A673 (cell line): ENCODE results near the gene B3GLCT. TPM values are rescaled to one million over a fixed set of nuclear protein-coding genes. Genes with fewer than 3 reads are reported as not detected.

Experiments
- BruUV-seq: library from RNA; stranded (reverse); fragments of 400-500 nt; replicated peaks from 2 replicates; lab custom pipeline; 2021; lab: Mats Ljungman, UMichigan
- CTCF ChIA-PET: fragments of 300-600 bp; sonication (Branson Sonifier 250); formaldehyde crosslinking; loops from one replicate; lab custom pipeline; 2022; ENCODE audit warnings: antibody characterized with exemption; lab: Charles Lee
- POLR2A ChIA-PET: fragments of 300-600 bp; sonication (Branson Sonifier 250); formaldehyde crosslinking; loops from one replicate; lab custom pipeline; 2022; ENCODE audit warnings: antibody characterized with exemption; ENCODE audit not compliant: low non-redundant PET; lab: Charles Lee
- DNase-seq: peaks from one replicate; pipeline ENCODE4 v3.0.0-alpha.2; 2015; ENCODE audit warnings: low spot score
- H3K27ac ChIP-seq: fragments of 200-600 bp; sonication (generic); 2 replicates; pipeline ENCODE4 v1.5.1; 2016; ENCODE audit warnings: mixed run types, low read depth, mild to moderate bottlenecking, mixed read lengths, antibody characterized with exemption, low read length; ENCODE audit not compliant: poor library complexity, severe bottlenecking
- H3K27me3 ChIP-seq: fragments of 200-600 bp; sonication (generic); replicated peaks from 2 replicates; pipeline ENCODE4 v1.6.1; 2017; ENCODE audit warnings: mixed run types, low read depth, mild to moderate bottlenecking, mixed read lengths, antibody characterized with exemption, low read length; ENCODE audit not compliant: insufficient read depth, poor library complexity
- H3K36me3 ChIP-seq: fragments of 200-600 bp; sonication (generic); 2 replicates; pipeline ENCODE4 v1.6.1; 2016; ENCODE audit warnings: mixed run types, mild to moderate bottlenecking, mixed read lengths, antibody characterized with exemption, low read length; ENCODE audit not compliant: insufficient read depth, poor library complexity, severe bottlenecking
- H3K4me1 ChIP-seq: fragments of 200-600 bp; sonication (generic); 2 replicates; pipeline ENCODE4 v1.6.1; 2017; ENCODE audit warnings: mixed run types, mild to moderate bottlenecking, mixed read lengths, antibody characterized with exemption, low read length; ENCODE audit not compliant: insufficient read depth, poor library complexity, severe bottlenecking
- H3K4me3 ChIP-seq: fragments of 200-600 bp; sonication (generic); 2 replicates; pipeline ENCODE4 v1.5.1; 2016; ENCODE audit warnings: low read depth, mixed run types, mild to moderate bottlenecking, mixed read lengths, low read length; ENCODE audit not compliant: poor library complexity, severe bottlenecking
- H3K9me3 ChIP-seq: fragments of 200-600 bp; sonication (generic); 2 replicates; pipeline ENCODE4 v1.6.1; 2016; ENCODE audit warnings: mixed run types, low read depth, mild to moderate bottlenecking, mixed read lengths, antibody characterized with exemption, low read length; ENCODE audit not compliant: poor library complexity, severe bottlenecking
- CTCF ChIP-seq: fragments of 300-800, 200-600 bp; sonication (generic); conservative IDR thresholded peaks from 2 replicates; pipeline ENCODE4 v1.5.1; 2017; ENCODE audit warnings: low read depth, mild to moderate bottlenecking, antibody characterized with exemption, low read length, moderate library complexity, mixed read lengths
- EZH2 ChIP-seq: fragments of 200-600 bp; sonication (generic); IDR thresholded peaks from 2 replicates; pipeline ENCODE4 v1.6.1; 2017; ENCODE audit warnings: borderline replicate concordance, low read depth, mild to moderate bottlenecking, mixed read lengths, antibody characterized with exemption, low read length; ENCODE audit not compliant: poor library complexity, severe bottlenecking
- intact Hi-C: fragments of 100-400 bp; cut with micrococcal nuclease; formaldehyde crosslinking; loops from one replicate; pipeline ENCODE4 v1.10.0; 2022; ENCODE audit not compliant: unreplicated experiment
- total RNA-seq: library from RNA; stranded (reverse); gene quantifications from 2 replicates; pipeline ENCODE4 v1.2.3, GENCODE V29; 2021

Gene B3GLCT
- total RNA-seq, 1 experiment from 2014 or later = 8.5 TPM

- CTCF ChIA-PET = no interaction called here
- intact Hi-C loops = no loop called here
Observed at GRCh38 chr13:31184981-31185645, 14.7 kb upstream of the B3GLCT start.

GRCh38 chr13:31191748-31192147, 8.0 kb upstream of the B3GLCT start:
- Histone ChIP-seq H3K36me3 (no peaks in the 10 kb centered on the region), H3K27me3 (no peaks in the 10 kb centered on the region), H3K27ac (no peak overlapping the region), H3K9me3 (no peaks in the 10 kb centered on the region), H3K4me1 (no peaks in the 10 kb centered on the region), H3K4me3 (no peak overlapping the region)
- no peak for TF ChIP-seq EZH2
- TF ChIP-seq CTCF = no peak
- CTCF ChIA-PET = no interaction called here
- POLR2A ChIA-PET = no interaction called here
- no TSS peak for BruUV-seq
- intact Hi-C loops = no loop called here
- no peak for DNase-seq

More at GRCh38 chr13:31184981-31185645, 14.7 kb upstream of the B3GLCT start:
- H3K4me1 ChIP-seq = no peaks in the 10 kb centered on the region
- TF ChIP-seq EZH2 = no peak
- H3K4me3 ChIP-seq = no peak overlapping the region
- H3K27ac ChIP-seq = no peak overlapping the region
- H3K27me3 ChIP-seq = no peaks in the 10 kb centered on the region
- H3K9me3 ChIP-seq = no peaks in the 10 kb centered on the region
- POLR2A ChIA-PET = no interaction called here
- H3K36me3 ChIP-seq = no peaks in the 10 kb centered on the region
- DNase-seq = no peak
- BruUV-seq = no TSS peak

- intact Hi-C loops = no loop called here
- no peaks in the 10 kb centered on the region for H3K4me1 ChIP-seq
- BruUV-seq = no TSS peak
- CTCF ChIA-PET = no interaction called here
- no peak overlapping the region for H3K4me3 ChIP-seq
- POLR2A ChIA-PET = no interaction called here
- TF ChIP-seq CTCF = no peak
- TF ChIP-seq EZH2 = no peak
- H3K9me3 ChIP-seq = no peaks in the 10 kb centered on the region
- no peaks in the 10 kb centered on the region for H3K27me3 ChIP-seq
- DNase-seq = no peak
- H3K27ac ChIP-seq = no peak overlapping the region
- H3K36me3 ChIP-seq = no peaks in the 10 kb centered on the region
Observed at GRCh38 chr13:31192306-31192705, 7.5 kb upstream of the B3GLCT start.

GRCh38 chr13:31195616-31196015, 4.2 kb upstream of the B3GLCT start:
- H3K27ac ChIP-seq = no peak overlapping the region
- no peaks in the 10 kb centered on the region for H3K27me3 ChIP-seq
- no peak overlapping the region for H3K4me3 ChIP-seq
- CTCF ChIA-PET = no interaction called here
- no peaks in the 10 kb centered on the region for H3K36me3 ChIP-seq
- no TSS peak for BruUV-seq
- TF ChIP-seq EZH2 (no peak), CTCF (no peak)
- intact Hi-C loops = no loop called here
- no peak for DNase-seq
- H3K4me1 ChIP-seq = peaks cover 3% of the 10 kb centered on the region
- POLR2A ChIA-PET = no interaction called here
- no peaks in the 10 kb centered on the region for H3K9me3 ChIP-seq
